ENCODE measurements around the gene UBE2J2. TPM values are rescaled to one million over a fixed set of nuclear protein-coding genes. Genes with fewer than 3 reads are reported as not detected.

Gene UBE2J2
- total and polyA plus RNA-seq, 2 of the 13 experiments (the other 11 are each of a cell fraction or from before 2014, with no cell fraction given) = 25.4 to 29.4 TPM

- TF ChIP-seq KIAA2018 (CRISPR knock-in tag; IDR thresholded peaks at IDR 0.05; ENCODE audit: borderline replicate concordance) = no peak
- TF ChIP-seq HOXA3 (CRISPR knock-in tag; IDR thresholded peaks at IDR 0.05) = 0 out of 2 replicates have a peak, but pooled peaks have one; percentile 4
- TF ChIP-seq SMC3 (IDR thresholded peaks at IDR 0.05; ENCODE audit: low read length) = peak; percentile 42
- no peak for TF ChIP-seq MIER2 (CRISPR knock-in tag; IDR thresholded peaks at IDR 0.05)
- TF ChIP-seq, protein P1, sequence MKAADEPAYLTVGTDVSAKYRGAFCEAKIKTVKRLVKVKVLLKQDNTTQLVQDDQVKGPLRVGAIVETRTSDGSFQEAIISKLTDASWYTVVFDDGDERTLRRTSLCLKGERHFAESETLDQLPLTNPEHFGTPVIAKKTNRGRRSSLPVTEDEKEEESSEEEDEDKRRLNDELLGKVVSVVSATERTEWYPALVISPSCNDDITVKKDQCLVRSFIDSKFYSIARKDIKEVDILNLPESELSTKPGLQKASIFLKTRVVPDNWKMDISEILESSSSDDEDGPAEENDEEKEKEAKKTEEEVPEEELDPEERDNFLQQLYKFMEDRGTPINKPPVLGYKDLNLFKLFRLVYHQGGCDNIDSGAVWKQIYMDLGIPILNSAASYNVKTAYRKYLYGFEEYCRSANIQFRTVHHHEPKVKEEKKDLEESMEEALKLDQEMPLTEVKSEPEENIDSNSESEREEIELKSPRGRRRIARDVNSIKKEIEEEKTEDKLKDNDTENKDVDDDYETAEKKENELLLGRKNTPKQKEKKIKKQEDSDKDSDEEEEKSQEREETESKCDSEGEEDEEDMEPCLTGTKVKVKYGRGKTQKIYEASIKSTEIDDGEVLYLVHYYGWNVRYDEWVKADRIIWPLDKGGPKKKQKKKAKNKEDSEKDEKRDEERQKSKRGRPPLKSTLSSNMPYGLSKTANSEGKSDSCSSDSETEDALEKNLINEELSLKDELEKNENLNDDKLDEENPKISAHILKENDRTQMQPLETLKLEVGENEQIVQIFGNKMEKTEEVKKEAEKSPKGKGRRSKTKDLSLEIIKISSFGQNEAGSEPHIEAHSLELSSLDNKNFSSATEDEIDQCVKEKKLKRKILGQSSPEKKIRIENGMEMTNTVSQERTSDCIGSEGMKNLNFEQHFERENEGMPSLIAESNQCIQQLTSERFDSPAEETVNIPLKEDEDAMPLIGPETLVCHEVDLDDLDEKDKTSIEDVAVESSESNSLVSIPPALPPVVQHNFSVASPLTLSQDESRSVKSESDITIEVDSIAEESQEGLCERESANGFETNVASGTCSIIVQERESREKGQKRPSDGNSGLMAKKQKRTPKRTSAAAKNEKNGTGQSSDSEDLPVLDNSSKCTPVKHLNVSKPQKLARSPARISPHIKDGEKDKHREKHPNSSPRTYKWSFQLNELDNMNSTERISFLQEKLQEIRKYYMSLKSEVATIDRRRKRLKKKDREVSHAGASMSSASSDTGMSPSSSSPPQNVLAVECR (CRISPR knock-in tag; IDR thresholded peaks at IDR 0.05; ENCODE audit: borderline replicate concordance) = peak; percentile 41; the same call in 1 of the 2 replicates
- TF ChIP-seq ARNT2 (CRISPR knock-in tag; IDR thresholded peaks at IDR 0.05; ENCODE audit: low read depth) = 0 out of 2 replicates have a peak, but pooled peaks have one; percentile 23
- no peak for TF ChIP-seq FOSL1 (CRISPR knock-in tag; IDR thresholded peaks at IDR 0.05; ENCODE audit: borderline replicate concordance)
- TF ChIP-seq ASH2L (IDR thresholded peaks at IDR 0.05; ENCODE audit: insufficient read length, low read depth, low read length) = no peak
- TF ChIP-seq ZFP62 (CRISPR knock-in tag; IDR thresholded peaks at IDR 0.05) = no peak
- TF ChIP-seq ZNF350 (CRISPR knock-in tag; IDR thresholded peaks at IDR 0.05; ENCODE audit: borderline replicate concordance, low read depth) = peak; percentile 52
- 0 out of 4 replicates have a peak, but pooled peaks of 1 of the 2 experiments have one; percentile 20 for TF ChIP-seq KLF16 (CRISPR knock-in tag; IDR thresholded peaks at IDR 0.05)
- TF ChIP-seq CENPT (CRISPR knock-in tag; IDR thresholded peaks at IDR 0.05; ENCODE audit: low read depth) = peak; percentile 54; the same call in 1 of the 2 replicates
- no peak; the same call in 1 of the 2 replicates for TF ChIP-seq ZNF235 (CRISPR knock-in tag; IDR thresholded peaks at IDR 0.05; ENCODE audit: borderline replicate concordance)
- 0 out of 2 replicates have a peak, but pooled peaks have one; percentile 19 for TF ChIP-seq ZNF326 (CRISPR knock-in tag; IDR thresholded peaks at IDR 0.05; ENCODE audit: borderline replicate concordance)
- no peak for TF ChIP-seq FOXJ3 (CRISPR knock-in tag; IDR thresholded peaks at IDR 0.05; ENCODE audit: borderline replicate concordance)
Measured at GRCh38 chr1:1291548-1292441, 18.1 kb upstream of the UBE2J2 start (continued).

Data from HepG2 (cell line).